Stimulated activated CD4-positive, alpha-beta T cell treated with anti-CD3 and anti-CD28 coated beads, Interleukin-12 subunit alpha, Interleukin-12 subunit beta, amount 100 ng/mL, for 48 hours (primary cell): Measurements from ENCODE around the gene CCDC88C.

Source experiments
- DNase-seq, 3 donors: peaks; one replicate each; pipeline ENCODE4 v3.0.0-alpha.2; 2020; ENCODE audit warnings: low read depth in 2 of 3, low spot score in 1 of 3

The CCDC88C gene

DNA sequence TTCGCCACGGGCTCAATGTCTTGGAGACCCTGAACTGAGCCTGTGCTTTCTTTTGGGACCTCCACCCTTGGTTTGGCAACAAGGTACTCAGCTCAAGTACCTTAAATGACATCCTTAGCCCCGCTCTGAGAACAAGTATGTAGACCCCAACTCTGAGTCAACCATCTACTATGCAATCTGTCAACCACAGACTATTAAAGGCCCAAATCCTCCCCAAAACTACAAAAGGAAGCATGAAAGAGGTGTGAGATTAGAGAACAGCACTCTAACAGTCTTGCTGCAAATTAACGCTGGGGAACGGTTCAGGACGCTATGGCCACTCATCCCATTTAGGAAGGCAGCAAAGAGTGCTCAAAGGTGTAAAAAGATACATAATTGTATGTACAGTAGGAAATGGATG is 52.1 kb downstream of the CCDC88C start:
- no peak for DNase-seq

DNA sequence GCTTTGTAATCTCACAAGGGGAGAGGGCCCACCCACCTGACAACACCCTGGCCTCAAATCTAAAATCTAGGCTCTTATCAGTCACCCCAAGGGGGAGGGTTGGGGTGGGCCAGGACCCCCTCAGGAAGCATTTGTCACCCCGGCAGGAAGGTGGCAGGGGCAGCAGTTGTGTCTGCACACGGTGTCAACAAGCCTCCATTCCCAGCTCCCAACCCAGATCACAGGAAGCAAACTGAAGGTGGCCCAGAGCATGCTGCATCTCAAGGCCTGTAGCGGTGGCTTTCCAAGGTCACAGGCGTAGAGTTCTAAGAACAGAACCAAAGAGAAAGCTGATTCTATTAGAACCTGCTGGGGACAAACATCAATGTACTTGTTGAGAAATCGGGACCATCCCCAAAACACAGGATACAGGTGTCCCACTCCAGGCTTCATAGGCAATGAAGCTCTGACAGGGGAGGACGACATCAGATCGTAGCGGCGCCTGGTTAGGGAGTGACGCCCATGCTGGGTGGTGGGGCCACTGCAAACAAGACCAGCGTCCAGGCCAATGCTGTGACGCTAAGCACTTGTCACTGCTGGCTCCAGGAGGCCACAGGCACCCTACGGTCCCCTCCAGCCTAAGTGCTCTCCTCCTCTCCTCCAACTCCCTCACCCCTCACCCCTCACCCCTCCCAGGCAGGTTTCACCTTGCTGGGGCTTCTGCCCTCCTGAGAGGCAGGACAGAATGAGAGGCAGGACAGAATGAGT is 52.9 kb downstream of the CCDC88C start:
- no peak for DNase-seq

DNA sequence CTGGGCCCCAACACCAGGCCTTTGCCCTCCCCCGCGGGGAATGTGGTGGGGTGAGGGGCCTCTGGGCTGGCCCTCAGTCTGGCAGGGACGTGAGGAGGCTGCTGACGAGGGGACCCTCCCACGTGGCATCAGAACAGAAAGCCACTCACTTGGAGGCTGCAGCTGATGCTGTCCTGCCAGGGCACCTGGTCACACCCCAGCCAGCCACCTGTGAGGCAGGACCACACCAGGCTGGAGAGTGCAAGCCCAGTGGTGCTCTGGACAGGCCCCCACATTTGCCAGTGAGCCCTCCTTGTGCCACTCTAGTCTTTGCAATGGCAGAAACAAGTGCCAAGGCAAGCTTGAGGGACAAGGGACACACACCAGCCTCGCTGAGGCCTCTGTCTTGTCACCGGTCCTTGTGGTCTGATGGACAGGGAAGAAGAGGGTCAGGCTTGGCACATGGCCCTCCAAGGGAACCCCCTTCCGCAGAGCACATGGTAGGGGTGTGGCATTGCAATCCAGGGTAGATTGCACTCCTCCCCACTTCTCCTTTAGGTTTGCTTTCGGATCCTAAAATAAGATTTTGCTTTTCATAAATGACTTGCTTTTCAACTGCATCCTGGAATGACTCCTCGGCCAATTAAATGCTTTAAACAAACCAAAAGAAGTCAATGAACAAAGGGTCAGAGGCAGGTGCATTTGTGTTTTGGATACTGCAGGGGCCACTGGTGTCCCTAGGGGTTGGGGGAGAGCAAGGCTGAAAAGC is 53.7 kb downstream of the CCDC88C start:
- DNase-seq = no peak

DNA sequence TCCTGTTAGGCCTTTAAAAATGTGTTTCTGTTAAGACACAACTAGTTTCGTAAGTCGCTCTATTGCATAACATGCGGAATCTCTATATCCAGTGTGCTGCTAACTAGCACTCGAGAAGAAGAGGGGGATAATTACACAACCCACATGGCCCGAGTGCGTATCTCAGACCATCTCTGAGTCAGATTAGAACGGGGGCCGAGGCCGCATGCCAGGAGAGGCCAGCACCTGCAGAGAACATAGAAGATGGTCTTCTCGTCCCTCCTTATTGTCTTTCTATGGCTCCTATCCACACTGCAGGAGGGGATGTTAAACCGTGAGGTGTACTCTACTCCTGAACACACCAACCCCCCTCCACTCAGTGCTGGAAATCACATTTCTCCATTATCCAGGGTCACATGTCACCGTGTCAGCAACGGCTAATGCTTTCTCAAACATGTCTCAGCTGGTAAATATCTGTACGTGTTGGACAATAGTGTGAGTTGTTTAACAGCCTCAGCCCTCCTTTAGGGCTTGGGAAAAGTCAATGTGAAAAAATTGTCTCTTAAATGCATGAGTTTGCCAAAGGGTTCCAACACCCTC is 56.3 kb downstream of the CCDC88C start:
- no peak for DNase-seq

DNA sequence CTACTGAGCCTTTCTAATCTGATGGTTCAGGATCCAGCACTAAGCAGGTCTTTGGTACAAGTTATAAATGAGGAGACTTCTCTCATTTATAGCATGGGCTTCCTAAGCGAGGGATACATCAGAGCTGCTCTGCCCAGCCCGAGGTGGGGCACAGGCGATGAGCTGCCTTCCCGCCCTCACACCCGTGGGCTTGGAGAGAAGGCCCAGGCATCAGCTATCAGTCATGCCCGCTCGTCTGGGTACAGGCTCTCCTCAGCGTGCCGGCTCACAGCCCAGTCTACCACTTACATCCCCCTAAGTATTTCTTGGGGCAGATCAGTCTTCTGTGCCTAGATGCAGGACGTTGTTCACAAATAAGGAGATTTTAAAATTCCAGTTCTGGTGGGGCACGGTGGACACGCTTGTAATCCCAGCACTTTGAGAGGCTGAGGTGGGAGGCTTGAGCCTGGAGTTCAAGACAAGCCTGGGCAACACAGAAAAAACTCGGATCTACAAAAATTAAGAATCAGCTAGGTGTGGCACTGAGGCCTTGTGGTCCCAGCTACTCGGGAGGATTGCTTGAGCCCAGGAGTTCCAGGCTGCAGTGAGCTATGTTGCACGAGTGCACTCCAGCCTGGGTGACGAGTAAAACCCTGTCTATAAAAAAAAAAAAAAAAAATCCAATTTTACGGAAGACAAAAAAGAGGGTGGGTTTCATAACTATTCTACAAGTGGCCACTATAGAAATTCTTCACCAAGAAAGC is 57.0 kb downstream of the CCDC88C start:
- no peak for DNase-seq

DNA sequence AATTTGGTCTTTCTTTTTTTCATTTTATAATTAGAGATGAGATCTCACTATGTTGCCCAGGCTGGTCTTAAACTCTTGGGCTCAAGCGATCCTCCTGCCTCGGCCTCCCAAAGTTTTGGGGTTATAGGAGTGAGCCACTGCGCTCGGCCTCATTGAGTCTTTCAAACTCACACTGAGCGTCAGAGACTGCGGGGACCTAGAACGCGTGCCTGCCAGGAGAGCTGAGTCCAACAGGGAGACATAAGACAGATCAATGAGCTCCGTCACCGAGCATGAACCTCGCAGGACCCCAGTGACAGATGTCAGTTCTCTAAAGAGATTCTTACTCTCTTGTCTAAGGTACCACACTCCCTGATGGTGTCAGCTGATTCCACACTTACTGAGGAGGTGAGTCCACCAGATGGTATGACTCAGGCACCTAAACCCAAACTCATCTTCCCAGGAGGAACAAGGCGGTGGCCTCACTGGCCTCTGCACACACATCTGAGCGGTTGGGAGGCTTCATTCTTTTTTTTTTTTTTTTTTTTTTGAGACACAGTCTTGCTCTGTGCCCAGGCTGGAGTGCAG is 58.9 kb downstream of the CCDC88C start:
- no peak for DNase-seq

DNA sequence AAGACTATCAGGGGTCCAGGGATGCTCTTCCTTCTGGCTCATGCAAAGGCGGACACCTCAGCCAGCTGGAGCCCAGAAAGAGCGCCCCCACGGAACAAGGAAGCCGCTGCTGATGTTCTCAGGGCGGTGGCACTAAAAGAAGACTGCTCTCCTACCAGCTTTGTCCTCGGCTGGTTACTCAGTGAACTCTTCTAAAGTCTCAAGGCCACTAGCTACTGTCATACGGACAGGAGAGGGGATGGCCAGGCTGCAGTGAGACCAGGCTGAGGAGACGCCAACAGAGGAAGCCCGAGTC is 59.6 kb downstream of the CCDC88C start:
- DNase-seq = no peak

DNA sequence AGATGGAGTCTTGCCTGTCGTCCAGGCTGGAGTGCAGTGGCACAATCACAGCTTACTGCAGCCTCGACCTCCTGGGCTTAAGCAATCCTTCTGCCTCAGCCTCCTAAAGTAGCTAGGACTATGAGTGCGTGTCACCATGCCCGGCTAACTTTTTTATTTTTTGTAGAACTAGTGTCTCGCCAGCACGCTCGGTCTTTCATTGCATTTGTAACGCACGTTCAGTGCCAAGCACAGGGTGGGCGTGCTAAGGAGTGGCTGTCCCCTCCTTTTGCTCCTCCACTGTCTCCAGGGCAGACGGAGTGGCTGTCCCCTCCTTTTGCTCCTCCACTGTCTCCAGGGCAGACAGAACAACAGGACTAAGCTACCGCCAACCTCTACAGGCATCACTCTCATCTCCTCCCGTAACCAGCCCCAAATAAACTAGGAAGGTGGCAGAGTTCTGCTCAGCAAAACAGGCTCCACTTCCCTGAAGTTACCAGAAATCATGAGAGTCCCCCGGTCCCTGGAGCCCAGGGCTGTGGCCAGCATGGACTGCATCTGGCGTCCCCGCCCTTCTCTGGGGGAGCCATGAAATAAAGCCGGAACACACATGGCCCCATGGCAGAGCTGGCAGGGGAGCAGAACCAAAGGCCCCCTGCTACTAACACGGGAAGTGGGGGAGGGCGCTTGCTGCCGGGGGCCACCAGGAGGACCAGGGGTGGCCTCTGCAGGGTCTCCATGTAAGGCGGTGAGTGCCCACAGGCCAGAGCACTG is 60.2 kb downstream of the CCDC88C start:
- DNase-seq = no peak

DNA sequence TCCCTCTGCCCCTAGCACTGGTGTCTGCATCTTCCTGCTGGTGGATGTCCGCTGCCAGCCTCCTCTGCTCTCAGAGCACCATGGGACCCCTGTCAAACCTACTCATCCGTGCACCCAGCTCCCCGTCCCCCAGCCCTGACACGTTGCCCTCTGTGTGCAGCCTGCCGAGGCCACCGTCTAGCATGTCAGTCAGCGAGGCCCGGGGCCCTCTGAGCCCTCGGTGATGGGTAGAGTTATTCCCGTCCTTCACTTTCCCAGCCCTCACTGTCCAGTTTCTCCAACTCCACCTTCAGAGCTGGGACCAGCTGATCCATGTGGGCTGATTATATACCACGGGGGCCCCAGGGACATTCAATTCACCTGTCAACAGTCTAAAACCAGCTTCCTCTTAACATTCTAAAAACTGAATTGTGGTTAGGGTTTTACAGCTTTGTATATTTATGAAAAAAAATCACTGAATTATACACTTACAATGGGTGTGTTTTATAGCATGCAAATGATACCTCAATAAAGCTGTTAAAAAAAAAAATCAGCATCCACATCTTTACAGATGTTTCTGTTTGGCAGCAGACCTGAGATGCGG is 61.3 kb downstream of the CCDC88C start:
- DNase-seq = no peak

DNA sequence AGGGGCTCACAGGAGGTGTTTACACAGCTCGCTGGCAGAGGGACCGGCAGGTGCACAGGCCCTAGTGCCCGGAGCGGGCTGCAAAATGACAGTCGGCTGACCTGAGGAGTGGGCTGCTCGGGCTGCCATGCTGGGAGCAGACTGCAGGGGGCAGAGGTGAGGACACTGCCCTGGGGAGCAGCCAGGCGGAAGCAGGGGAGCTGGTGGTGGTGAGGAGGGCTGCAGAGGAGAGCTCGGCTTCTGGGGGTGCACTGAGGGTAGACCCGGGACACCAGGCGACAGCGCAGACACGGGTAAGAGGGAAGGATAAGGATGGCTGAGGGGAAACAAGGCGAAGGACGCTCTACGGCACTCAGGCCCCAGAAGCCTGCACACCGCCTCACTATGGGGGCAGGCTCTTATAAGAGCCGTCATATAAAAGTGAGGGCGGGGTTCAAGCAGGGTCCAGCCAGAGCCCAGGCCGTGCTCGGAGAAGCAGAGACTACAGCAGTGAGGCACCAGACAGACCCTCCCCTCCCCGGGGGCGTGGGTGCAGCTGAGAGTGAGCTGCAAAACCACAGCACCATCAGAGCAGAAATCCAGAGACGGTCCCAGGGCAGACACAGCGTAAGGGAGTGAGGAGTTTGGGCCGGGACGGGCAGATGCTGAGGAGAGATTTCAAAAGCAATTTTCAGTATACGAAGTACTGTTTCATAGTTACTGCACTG is 62.5 kb downstream of the CCDC88C start:
- DNase-seq = no peak

DNA sequence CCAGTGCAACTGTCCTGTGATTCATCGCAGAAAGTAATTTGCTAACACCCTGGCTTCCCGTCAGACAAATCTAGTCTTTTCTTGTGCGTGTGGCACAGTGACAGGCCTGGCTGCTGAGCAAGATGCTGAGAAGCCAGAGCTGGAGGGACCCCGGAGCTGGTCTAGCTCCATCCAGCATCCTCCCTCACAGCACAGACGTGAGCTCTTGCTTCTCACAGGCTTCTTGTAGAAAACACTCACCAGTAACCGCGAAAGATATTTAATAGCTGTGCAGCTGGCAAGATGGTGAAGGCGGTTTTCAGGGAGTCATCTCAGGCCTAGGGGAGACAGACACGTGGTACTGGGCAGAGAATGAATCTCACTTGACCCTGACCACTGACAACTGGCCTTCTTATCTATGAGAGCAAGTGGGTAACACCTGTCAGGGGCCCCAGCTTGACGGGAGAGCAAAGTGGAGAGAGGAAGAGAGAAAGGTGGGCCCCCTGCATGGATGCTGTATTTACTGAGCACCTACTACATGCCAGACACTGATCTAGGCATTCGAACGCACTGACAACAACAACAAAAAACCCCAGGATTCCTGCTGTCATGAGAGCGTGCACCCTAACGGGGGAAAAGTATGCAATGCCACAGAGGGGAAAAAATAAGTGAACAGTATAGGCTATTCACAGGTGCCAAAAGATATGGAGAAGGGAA is 63.3 kb downstream of the CCDC88C start:
- no peak for DNase-seq

DNA sequence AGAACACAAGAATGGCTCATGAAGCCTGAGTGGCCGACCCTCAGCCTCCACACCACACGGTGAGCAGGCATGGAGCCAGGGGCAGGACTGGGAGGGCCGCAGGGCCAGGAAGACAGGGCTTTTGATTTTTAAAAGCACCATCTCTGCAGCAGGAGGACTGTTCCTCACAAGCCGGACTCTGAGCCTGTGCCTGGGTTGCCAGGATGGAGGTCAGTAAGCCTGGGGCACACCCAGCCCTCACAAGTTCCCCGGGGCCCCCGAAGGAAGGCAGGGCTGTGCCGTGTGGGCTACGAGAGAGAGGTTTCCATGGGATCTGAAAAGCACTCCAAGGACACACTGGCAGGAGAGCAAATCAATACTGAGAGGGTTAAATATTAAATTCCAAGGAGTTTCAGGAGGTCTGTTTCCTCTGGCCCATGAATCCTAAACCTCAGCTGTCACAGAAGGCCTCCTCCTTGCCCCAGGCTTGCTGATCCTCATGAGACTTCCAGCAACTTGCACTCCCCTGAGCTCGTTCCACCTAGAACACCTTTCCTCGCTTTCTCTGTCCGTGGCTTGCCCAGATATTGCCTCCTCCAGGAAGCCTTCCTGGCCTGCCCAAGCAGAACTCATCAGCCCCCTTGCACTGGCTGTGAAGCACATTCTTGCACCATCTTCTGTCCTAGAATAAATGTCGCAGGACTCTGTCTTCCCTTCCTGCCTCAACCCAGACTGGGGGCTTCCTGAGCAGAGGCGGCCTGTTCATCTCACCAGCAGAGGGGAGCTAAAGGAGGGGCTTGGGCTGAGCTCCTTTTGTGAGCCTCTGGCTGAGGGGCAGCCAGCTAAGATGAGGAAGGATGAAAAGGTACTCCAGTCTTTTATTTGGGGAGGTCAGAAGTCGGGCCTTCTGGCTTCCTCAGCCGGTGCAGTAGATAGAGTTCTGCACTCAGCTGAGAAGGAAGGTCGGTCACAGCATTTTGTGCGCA is 64.6 kb downstream of the CCDC88C start:
- DNase-seq = no peak

DNA sequence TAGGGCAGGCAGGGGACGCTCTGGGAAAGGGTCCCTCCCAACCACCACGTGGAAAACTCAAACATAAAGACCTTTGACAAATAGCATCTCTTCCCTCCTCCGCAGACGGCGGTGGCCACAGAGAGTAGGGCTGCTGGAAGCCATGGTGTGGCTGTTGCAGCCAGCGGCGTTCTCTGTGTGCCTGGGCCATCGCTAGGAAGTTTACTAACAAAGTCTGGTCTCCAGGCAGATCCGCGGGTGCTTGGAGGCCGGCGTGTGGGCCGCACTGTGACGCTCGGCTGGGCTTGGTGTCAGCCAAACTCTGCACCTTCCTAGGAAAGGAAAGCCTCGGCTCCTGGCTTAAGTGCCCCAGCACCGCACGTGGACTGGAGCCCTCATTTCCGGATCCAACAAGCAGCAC is 65.6 kb downstream of the CCDC88C start:
- no peak for DNase-seq

DNA sequence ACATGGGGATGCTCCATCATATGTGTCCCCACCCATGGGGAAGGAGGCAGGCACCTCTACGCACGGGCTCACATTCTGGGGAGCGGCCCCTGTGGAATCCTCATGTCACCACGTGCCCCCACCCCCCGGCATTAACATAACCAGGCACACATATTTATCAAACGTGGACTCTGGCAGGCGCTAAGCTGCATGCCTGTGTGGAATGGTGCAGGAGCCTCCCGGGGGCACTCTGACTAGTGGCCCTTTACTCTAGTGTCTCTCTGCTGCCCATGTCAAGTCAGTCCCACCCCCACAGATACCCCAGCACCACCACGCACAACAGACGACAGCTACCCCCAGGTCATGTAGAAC is 66.1 kb downstream of the CCDC88C start:
- no peak for DNase-seq

DNA sequence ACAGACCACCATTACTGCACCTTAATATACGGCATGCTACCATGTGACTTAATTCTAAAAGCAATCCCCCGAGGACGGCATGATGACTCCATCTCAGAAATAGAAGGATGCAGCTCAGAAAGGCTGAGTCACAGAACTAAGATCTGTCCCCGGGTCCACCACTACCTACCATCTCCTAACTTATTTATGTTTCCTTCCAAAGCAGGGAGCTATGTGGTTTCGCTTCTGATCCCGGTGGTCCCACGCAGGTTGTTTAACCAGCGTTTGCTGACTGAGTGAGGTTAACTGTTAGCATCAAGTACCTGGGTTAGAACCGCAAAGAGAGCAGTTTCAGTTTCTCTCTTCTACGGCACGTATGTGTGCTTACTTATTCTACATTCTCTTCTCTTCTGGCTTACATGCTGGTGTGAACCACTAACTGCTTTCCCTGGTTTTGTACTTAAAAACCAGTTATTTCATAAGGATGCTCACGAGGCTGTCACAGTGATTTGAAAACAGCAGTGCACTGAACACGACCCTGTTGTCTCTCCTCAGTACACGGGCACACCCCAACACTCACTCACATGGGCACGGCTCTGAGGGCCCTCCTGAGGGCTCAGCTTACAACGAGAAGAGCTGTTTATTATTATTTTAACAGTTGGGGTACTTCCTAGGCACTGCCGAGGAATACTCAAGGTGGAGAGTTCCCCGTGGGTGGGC is 66.7 kb downstream of the CCDC88C start:
- DNase-seq = peak in 1 of 3 donors; percentile 63

DNA sequence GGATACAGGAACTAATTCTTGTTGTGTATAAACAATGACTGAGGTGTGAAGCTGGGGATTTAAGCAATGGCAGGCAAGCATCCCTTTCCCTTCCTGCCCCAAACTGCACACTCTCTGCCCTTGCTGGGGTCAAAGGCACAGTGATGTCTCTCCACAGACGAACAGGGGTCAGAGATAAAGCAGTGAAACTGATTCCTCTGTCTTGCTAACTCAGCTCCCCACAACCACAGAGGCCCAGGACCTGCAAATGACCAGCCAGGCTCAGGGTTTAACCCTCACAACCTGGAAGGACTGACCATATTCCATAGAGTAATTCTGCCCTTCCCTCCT is 67.2 kb downstream of the CCDC88C start:
- no peak for DNase-seq

DNA sequence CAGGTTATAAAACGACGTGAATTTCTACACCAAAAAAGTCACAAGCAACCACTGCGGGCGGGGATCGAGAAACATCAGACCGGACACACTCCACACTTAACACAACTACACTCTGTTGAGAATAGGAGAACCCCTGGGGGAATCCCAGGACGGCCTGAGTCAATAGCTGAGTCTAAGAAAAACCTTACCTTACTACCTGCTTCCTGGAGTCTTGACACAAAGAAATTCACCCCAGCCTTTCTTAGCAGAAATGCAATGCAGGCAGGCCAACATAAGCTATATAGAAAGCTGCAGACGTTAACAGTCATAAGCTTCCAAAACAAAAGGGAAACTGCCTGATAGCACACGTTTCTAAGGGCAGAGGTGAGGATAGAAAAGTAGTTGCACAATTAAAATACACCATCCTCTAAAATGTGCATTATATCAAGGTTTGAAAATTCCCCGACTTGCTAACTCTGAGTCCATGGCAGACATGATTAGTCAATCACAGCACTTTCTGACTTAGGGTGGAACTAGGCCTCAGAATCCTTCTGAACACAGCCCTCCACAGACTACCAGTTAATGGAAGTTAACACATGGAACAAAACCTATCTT is 68.0 kb downstream of the CCDC88C start:
- DNase-seq = peak; percentile 60 to 68 (median 60)
